Measurements from ENCODE around the gene RFX7.
A peak's percentile ranks its signal among the peaks of the same experiment; 100 is the strongest.

RFX7 gene

GRCh38 chr15:56245871-56246814 is 2.5 kb upstream of the RFX7 start:
- intact Hi-C loops (cut with DNase I; ENCODE audit: low total_unique reads), result no loop called here
- peak; percentile 86 to 92 for DNase-seq
- Histone ChIP-seq H3K9me3 (no peaks in the 10 kb centered on the region), H3K4me3 (peak overlapping the region; percentile 31 to 37), H3K4me1 (peaks cover 0 to 29% (median 13%) of the 10 kb centered on the region in 4 donors), H3K27ac (peak overlapping the region; percentile 19 to 79), H3K36me3 (no peaks in the 10 kb centered on the region), H3K27me3 (no peaks in the 10 kb centered on the region)
- TF ChIP-seq CTCF (IDR thresholded peaks at IDR 0.05), result peak; percentile 97 to 99

GRCh38 chr15:56244811-56245576 is 1.3 kb upstream of the RFX7 start:
- intact Hi-C loops (cut with DNase I; ENCODE audit: low total_unique reads), result loop anchor here (5.0 kb wide), 1 partner anchor 253 kb away; the partner anchor contains the start of gene NEDD4
- Histone ChIP-seq H3K27ac (peak overlapping the region; percentile 79 to 92), H3K27me3 (no peaks in the 10 kb centered on the region), H3K4me1 (peaks cover 0 to 31% (median 14%) of the 10 kb centered on the region in 4 donors), H3K9me3 (no peaks in the 10 kb centered on the region), H3K4me3 (peak overlapping the region; percentile 92 to 96), H3K36me3 (no peaks in the 10 kb centered on the region)
- peak in 1 of 2 donors; percentile 64 for DNase-seq
- no peak for TF ChIP-seq CTCF (IDR thresholded peaks at IDR 0.05)

- intact Hi-C loops (cut with DNase I; ENCODE audit: low total_unique reads), result loop anchor here (5.0 kb wide), 1 partner anchor 252 kb away; the partner anchor contains the start of gene NEDD4
- peak in 1 of 2 experiments; percentile 4 for TF ChIP-seq CTCF (IDR thresholded peaks at IDR 0.05)
- peak; percentile 41 to 67 for DNase-seq
- Histone ChIP-seq H3K27ac (peak overlapping the region; percentile 79 to 92), H3K4me1 (peaks cover 0 to 31% (median 14%) of the 10 kb centered on the region in 4 donors), H3K36me3 (no peaks in the 10 kb centered on the region), H3K9me3 (no peaks in the 10 kb centered on the region), H3K27me3 (no peaks in the 10 kb centered on the region), H3K4me3 (peak overlapping the region; percentile 92 to 96)
Measured at GRCh38 chr15:56244038-56244810, 545 bp upstream of the RFX7 start.

- no peaks in the 10 kb centered on the region for H3K27me3 ChIP-seq
- TF ChIP-seq CTCF (IDR thresholded peaks at IDR 0.05), result no peak
- peak overlapping the region; percentile 92 to 96 for H3K4me3 ChIP-seq
- intact Hi-C loops (cut with DNase I; ENCODE audit: low total_unique reads), result loop anchor here (5.0 kb wide), 1 partner anchor 250 kb away; the partner anchor contains the start of gene NEDD4
- no peaks in the 10 kb centered on the region for H3K36me3 ChIP-seq
- H3K4me1 ChIP-seq, result peaks cover 0 to 33% (median 14%) of the 10 kb centered on the region in 4 donors
- peak overlapping the region; percentile 91 to 92 for H3K27ac ChIP-seq
- no peaks in the 10 kb centered on the region for H3K9me3 ChIP-seq
- DNase-seq, result peak in 1 of 2 donors; percentile 41
Measured at GRCh38 chr15:56242576-56243162, 1.0 kb downstream of the RFX7 start.
